Activated naive CD8-positive, alpha-beta T cell (primary cell): ENCODE results near the gene EMD.
"Not testable (repeated sequence)": the region's sequence is repeated elsewhere in the genome, so short reads cannot be mapped to it uniquely, and the experiment has no call there.

Experiments
- H3K27ac Mint-ChIP-seq: one replicate; pipeline ENCODE4 v1.8.0; 2021; ENCODE audit warnings: mixed read lengths
- H3K27me3 Mint-ChIP-seq: one replicate; pipeline ENCODE4 v1.8.0; 2021; ENCODE audit warnings: mixed read lengths
- H3K36me3 Mint-ChIP-seq: one replicate; pipeline ENCODE4 v1.8.0; 2021; ENCODE audit warnings: mixed read lengths
- H3K4me1 Mint-ChIP-seq: one replicate; pipeline ENCODE4 v1.8.0; 2021; ENCODE audit warnings: low read depth, mixed read lengths
- H3K4me3 Mint-ChIP-seq: one replicate; pipeline ENCODE4 v1.8.0; 2021; ENCODE audit warnings: mild to moderate bottlenecking, mixed read lengths
- H3K9me3 Mint-ChIP-seq: one replicate; pipeline ENCODE4 v1.8.0; 2021; ENCODE audit warnings: low read depth, mixed read lengths

The EMD gene

GRCh38 chrX:154373340-154374306 lies 5.5 kb upstream of the EMD start:
- no peaks in the 10 kb centered on the region for H3K27me3 Mint-ChIP-seq
- peak overlapping the region; percentile 22 for H3K27ac Mint-ChIP-seq
- H3K36me3 Mint-ChIP-seq, result no peaks in the 10 kb centered on the region
- no peaks in the 10 kb centered on the region for H3K9me3 Mint-ChIP-seq
- peaks cover 16% of the 10 kb centered on the region for H3K4me1 Mint-ChIP-seq
- peak overlapping the region; percentile 78 for H3K4me3 Mint-ChIP-seq

DNA sequence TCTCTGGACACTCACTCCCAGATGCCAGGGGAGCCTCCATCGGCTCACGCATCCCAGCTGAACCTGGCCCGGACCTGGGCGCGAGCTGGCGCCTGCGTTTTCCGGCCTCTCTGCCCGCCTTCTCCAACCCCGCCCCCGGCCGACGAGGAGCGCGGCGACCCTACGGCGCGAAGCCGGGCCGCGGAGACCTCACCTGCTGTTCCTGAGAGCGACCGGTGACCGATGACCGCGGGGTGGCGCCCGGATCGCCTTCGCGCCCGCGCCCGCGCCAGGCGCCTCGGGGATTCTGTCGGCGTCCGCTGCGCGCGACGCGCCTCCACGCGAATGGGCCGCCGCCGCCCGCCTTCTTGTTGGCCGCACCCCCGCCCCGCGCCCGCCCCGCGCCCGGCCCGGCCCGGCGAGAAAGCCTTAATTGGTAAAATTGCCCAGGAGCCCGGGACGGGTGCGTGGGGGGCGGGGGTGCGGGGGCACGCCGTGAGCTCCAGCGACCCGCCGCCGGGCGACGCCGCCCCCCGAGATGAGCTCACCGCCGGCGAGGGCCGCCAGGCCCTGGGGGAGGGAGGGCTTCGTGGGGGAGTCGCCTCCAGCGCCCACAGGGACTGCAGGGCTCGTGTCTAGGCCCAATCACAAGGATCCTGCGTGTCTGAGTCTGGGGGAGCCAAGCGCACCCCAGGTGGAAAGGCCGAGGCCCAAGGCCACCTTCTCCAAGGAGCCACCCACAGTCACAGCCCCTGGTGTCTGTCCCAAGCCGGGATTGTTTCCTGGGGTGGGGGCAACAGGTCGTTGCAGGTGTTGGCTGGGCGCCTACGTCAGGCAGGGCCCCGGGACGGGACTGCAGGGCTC lies 4.6 kb upstream of the EMD start, which contains the start of gene FLNA:
Gene FLNA (minus strand): TSS at position 322 of the 843 bp plus-strand sequence. CDS start 3,389 bp downstream, outside the sequence.
- no peak within 1 kb of the TSS for H3K27ac Mint-ChIP-seq
- H3K36me3 Mint-ChIP-seq, result no peaks in the 10 kb centered on the region
- peaks cover 16% of the 10 kb centered on the region for H3K4me1 Mint-ChIP-seq
- no peaks in the 10 kb centered on the region for H3K27me3 Mint-ChIP-seq
- H3K4me3 Mint-ChIP-seq, result peak within 1 kb of the TSS; percentile 78
- H3K9me3 Mint-ChIP-seq, result no peaks in the 10 kb centered on the region

DNA sequence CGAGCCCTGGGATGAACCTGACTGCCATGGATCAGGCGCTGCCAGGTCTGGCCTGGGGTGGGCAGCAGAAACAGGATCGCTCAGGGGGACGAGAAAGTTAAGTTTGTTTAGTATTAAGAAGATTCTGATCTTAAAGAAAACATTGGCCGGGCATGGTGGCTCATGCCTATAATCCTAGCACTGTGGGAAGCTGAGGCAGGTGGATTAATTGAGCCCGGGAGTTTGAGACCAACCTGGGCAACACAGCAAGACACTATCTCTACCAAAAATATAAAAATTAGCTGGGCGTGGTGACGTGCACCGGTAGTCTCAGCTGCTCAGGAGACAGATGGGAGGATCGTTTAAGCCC lies 4.0 kb upstream of the EMD start:
- Mint-ChIP-seq H3K27me3 (no peaks in the 10 kb centered on the region), H3K4me3 (peak overlapping the region; percentile 56), H3K27ac (no peak overlapping the region), H3K9me3 (no peaks in the 10 kb centered on the region), H3K36me3 (no peaks in the 10 kb centered on the region), H3K4me1 (peaks cover 18% of the 10 kb centered on the region)

- H3K27me3 Mint-ChIP-seq, result no peaks in the 10 kb centered on the region
- H3K4me1 Mint-ChIP-seq, result peaks cover 21% of the 10 kb centered on the region
- H3K4me3 Mint-ChIP-seq, result no peak overlapping the region
- no peaks in the 10 kb centered on the region for H3K36me3 Mint-ChIP-seq
- H3K9me3 Mint-ChIP-seq, result no peaks in the 10 kb centered on the region
- H3K27ac Mint-ChIP-seq, result peak overlapping the region; percentile 54
Observed at GRCh38 chrX:154376774-154377173, 2.3 kb upstream of the EMD start.

- peak overlapping the region; percentile 70 for H3K4me3 Mint-ChIP-seq
- no peaks in the 10 kb centered on the region for H3K36me3 Mint-ChIP-seq
- no peaks in the 10 kb centered on the region for H3K27me3 Mint-ChIP-seq
- no peaks in the 10 kb centered on the region for H3K9me3 Mint-ChIP-seq
- peak overlapping the region; percentile 88 for H3K27ac Mint-ChIP-seq
- H3K4me1 Mint-ChIP-seq, result peaks cover 15% of the 10 kb centered on the region
Observed at GRCh38 chrX:154378059-154378798, 866 bp upstream of the EMD start.

DNA sequence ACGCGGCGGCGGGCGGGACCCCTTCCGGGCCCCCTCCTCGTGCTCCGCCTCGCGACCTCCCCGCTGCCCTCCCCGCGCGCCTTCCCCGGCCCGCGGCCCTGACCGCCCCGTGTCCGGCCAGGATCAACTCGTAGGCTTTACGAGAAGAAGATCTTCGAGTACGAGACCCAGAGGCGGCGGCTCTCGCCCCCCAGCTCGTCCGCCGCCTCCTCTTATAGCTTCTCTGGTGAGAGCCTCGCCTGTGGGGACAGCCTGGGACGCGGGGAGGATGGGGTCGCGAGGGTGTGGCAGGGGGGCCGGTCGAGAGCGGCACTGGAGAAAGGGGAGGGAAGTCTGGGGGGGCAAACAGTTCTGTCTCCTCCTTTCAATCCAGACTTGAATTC lies 465 bp downstream of the EMD start:
- Mint-ChIP-seq H3K4me3 (peak overlapping the region; percentile 93), H3K4me1 (peaks cover 12% of the 10 kb centered on the region), H3K27me3 (no peaks in the 10 kb centered on the region), H3K36me3 (no peaks in the 10 kb centered on the region), H3K9me3 (no peaks in the 10 kb centered on the region), H3K27ac (peak overlapping the region; percentile 91)

DNA sequence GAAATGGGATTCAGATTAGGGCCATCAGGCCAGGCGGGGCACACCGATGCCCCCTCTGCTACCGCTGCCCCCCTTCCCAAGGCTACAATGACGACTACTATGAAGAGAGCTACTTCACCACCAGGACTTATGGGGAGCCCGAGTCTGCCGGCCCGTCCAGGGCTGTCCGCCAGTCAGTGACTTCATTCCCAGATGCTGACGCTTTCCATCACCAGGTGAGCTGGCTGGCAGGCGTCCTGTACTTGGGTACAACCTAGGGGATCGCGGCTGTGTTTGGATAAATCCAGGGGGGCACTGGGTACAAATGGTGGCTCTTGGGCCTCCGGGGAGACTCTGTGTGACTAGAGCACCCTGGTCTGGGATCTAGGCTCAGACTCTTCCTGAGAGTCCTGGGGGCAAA lies 1.1 kb downstream of the EMD start:
- Mint-ChIP-seq H3K4me3 (peak overlapping the region; percentile 93), H3K9me3 (no peaks in the 10 kb centered on the region), H3K27ac (peak overlapping the region; percentile 91), H3K36me3 (no peaks in the 10 kb centered on the region), H3K4me1 (peaks cover 12% of the 10 kb centered on the region), H3K27me3 (no peaks in the 10 kb centered on the region)

DNA sequence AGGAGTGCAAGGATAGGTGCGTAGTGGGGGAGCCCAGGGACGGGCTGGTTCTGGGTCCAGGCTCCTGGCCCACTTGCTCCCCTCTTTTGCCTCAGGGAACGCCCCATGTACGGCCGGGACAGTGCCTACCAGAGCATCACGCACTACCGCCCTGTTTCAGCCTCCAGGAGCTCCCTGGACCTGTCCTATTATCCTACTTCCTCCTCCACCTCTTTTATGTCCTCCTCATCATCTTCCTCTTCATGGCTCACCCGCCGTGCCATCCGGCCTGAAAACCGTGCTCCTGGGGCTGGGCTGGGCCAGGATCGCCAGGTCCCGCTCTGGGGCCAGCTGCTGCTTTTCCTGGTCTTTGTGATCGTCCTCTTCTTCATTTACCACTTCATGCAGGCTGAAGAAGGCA lies 1.7 kb downstream of the EMD start:
- peak overlapping the region; percentile 91 for H3K27ac Mint-ChIP-seq
- H3K36me3 Mint-ChIP-seq, result no peaks in the 10 kb centered on the region
- peak overlapping the region; percentile 93 for H3K4me3 Mint-ChIP-seq
- no peaks in the 10 kb centered on the region for H3K9me3 Mint-ChIP-seq
- H3K4me1 Mint-ChIP-seq, result peaks cover 12% of the 10 kb centered on the region
- H3K27me3 Mint-ChIP-seq, result no peaks in the 10 kb centered on the region

DNA sequence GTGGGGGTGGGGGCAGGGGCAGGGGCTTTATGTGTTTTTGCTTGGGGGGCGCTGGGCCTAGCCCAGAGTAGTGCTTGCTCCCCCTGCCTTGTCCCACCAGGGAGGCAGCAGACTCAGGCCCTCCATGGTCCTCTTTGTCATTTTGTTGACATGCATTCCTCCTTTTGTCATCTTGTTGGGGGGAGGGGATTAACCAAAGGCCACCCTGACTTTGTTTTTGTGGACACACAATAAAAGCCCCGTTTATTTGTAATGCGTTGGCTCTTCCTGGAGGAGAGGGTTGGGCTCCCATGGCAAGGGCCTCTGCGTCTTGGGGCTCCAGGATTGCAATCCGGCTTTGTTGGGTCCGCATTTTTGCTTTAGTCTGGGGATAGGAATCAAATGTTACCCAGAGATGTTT lies 2.2 kb downstream of the EMD start:
- H3K4me3 Mint-ChIP-seq, result peak overlapping the region; percentile 23
- no peak overlapping the region for H3K27ac Mint-ChIP-seq
- peaks cover 12% of the 10 kb centered on the region for H3K4me1 Mint-ChIP-seq
- no peaks in the 10 kb centered on the region for H3K27me3 Mint-ChIP-seq
- H3K9me3 Mint-ChIP-seq, result no peaks in the 10 kb centered on the region
- H3K36me3 Mint-ChIP-seq, result no peaks in the 10 kb centered on the region

GRCh38 chrX:154382483-154383069 lies 3.5 kb downstream of the EMD start:
- Mint-ChIP-seq H3K4me1 (peaks cover 9% of the 10 kb centered on the region), H3K36me3 (no peaks in the 10 kb centered on the region), H3K4me3 (peak overlapping the region; percentile 17), H3K9me3 (no peaks in the 10 kb centered on the region), H3K27ac (no peak overlapping the region), H3K27me3 (no peaks in the 10 kb centered on the region)

DNA sequence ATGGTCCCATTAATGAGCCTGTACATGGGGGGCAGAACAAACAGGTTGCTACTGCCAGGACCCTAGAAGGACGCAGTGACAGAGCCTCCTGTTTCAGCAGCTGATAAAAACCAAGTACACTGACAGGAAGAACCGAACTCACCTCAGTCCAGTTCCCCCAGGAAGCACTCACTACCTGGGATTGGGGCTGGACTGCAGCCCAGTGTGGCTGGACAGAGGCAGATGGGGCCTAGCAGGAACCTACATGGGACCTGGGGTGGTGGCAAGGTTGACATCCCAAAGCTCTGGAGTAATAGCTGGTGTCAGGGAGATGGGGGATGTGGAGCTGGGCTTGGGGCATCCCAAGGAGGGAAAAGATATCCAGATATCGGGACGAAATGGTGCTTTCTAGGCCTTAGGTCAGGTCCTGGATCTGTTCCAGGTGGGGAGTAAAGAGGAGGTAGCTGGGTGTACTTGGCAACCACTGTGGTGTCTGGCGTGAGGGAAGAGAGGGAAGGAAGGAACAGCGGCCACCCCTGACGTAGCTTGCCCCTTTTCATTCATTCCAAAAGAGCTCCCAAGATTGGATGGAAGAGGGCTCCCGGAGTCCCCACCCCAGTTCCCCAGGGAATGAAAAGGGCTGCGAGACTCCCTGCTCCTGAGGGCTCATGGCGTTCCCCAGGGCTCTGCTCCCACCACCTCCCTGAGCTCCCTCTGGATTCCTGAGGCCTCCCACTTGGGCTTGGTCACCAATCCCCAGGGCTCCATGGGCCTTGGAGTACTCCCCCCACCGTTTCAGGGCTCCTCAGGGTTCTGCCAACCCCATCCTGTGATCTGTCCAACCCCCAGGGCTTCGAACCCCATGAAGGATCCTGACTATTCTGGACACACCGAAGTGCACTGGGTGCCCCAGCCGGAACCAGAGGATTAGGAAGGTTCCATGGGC lies 4.5 kb downstream of the EMD start:
- H3K27me3 Mint-ChIP-seq, result no peaks in the 10 kb centered on the region
- no peaks in the 10 kb centered on the region for H3K36me3 Mint-ChIP-seq
- H3K4me3 Mint-ChIP-seq, result no peak overlapping the region
- H3K4me1 Mint-ChIP-seq, result peaks cover 7% of the 10 kb centered on the region
- H3K9me3 Mint-ChIP-seq, result no peaks in the 10 kb centered on the region
- H3K27ac Mint-ChIP-seq, result no peak overlapping the region

- no peaks in the 10 kb centered on the region for H3K27me3 Mint-ChIP-seq
- H3K36me3 Mint-ChIP-seq, result no peaks in the 10 kb centered on the region
- no peak overlapping the region for H3K4me3 Mint-ChIP-seq
- no peak overlapping the region for H3K27ac Mint-ChIP-seq
- peaks cover 7% of the 10 kb centered on the region for H3K4me1 Mint-ChIP-seq
- H3K9me3 Mint-ChIP-seq, result no peaks in the 10 kb centered on the region
Observed at GRCh38 chrX:154384284-154384892, 5.3 kb downstream of the EMD start.

DNA sequence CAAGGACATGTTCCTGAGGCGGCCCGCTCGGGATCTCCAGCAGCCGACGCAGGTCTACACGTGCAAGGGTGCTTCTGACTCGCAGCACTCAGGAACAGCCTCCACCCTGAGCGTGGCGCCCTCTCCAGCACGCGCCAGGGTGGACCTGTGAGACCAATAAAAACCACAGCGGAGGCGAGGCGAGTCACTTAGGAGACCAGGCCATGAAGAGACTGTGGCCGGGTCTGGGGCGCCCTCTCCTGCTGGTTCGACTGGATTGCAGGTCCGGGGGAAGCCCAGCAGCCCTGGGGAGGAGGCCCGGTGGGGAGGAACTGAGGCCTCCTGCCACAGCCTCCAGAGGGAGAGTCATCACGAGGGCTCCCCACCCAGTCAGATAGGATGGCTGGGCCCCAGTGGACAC lies 9.0 kb downstream of the EMD start:
- H3K4me1 Mint-ChIP-seq, H3K9me3 Mint-ChIP-seq, H3K27me3 Mint-ChIP-seq, H3K27ac Mint-ChIP-seq, H3K4me3 Mint-ChIP-seq, H3K36me3 Mint-ChIP-seq: not testable (repeated sequence)
